Heart left ventricle (tissue), 13 donors: ENCODE data around the gene SLCO3A1.

Experiments used
- CTCF ChIP-seq, 12 donors: fragments of 200-600 bp; sonication (generic) in 4 of 12; IDR thresholded peaks; one replicate each; pipeline versions ENCODE4 v1.5.0 to v1.8.0; 2018 to 2022; ENCODE audit warnings: antibody characterized with exemption in 12 of 12, mild to moderate bottlenecking in 5 of 12
- POLR2A ChIP-seq, 2 donors: fragments of 450-650 bp; IDR thresholded peaks; one replicate each; pipeline ENCODE4 v1.6.1; 2017; ENCODE audit warnings: antibody characterized with exemption in 2 of 2, mild to moderate bottlenecking in 2 of 2, moderate library complexity in 2 of 2
- donor health status: ischemic (EF 13 %, LVEDD 7.1; RV severe dilation, severe dysfunction).
- donor health status: DM: no; HTN: yes; CAD: no.
- donor health status: DM: no; HTN: no; CAD: no.
- donor health status: ischemic (EF 25% LVEDD 6.9; RV normal size, moderate dysfunction).
- donor health status: ischemic (EF 25% LVEDD 5.7; RV mildly dilated, moderate dysfunction).
- donor health status: ischemic (EF 35%, LVEDD 5.7; RV mildly dilated, moderate dysfunction).
- donor health status: nonischemic (EF 11% LVEDD 7.7; RV severe dilation, severe dysfunction).
- donor health status: DM: yes; HTN: yes; CAD: no.
- donor health status: PGD.
- donor health status: ischemic (EF 29% LVEDD 5.4; RV normal size, mild dysfunction).
- donor health status: nonischemic (EF 23%, LVEDD 6.1; RV moderate dilation, normal function).

- TF ChIP-seq CTCF (IDR thresholded peaks at IDR 0.05) (no peak), POLR2A (IDR thresholded peaks at IDR 0.05) (no peak)
These were observed 87.2 kb downstream of the SLCO3A1 start for GRCh38 chr15:91940496-91941381.
